NCI-H128 (cell line): ENCODE results near the gene PPM1E.
"Not testable (repeated sequence)": the region's sequence is repeated elsewhere in the genome, so short reads cannot be mapped to it uniquely, and the experiment has no call there.

ENCODE experiments used
- DNase-seq: peaks from one replicate; lab custom pipeline; 2025; ENCODE audit not compliant: unreplicated experiment; lab: John Stamatoyannopoulos, UW

PPM1E gene

DNA sequence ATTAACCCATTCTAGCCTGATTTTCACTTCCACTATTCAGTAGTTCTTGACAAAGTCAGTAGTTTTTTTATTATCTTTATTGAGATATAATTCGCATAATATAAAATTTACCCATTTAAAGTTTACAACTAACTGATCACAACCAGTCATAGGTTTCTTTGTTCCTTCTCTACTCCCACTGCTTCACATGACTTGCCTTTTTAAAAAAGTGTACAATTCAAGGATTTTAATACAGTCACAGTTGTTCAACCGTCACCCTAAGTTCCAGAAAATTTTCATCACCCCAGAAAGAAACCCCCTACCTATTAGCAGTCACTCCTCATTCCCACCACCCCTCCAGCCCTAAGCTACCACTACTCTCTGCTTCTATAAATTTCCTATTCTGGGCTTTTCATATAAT is 188.5 kb downstream of the PPM1E start:
- no peak for DNase-seq

DNA sequence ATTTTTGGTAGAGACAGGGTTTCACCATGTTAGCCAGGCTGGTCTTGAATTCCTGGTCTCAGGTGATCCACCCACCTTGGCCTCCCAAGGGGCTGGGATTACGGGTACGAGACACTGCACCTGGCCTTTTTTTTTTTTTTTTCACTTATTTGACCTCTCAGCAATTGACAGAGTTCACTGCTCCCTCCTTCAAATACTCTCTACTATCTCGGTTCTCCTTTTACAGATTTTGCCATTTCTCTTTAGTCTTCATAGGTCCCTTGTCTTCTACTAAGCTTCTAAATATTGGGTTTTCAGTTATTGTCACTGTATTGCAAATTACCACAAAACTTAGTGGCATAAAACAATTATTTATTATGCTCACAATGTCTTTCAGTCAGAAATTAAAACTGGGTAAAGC is 191.8 kb downstream of the PPM1E start:
- no peak for DNase-seq

DNA sequence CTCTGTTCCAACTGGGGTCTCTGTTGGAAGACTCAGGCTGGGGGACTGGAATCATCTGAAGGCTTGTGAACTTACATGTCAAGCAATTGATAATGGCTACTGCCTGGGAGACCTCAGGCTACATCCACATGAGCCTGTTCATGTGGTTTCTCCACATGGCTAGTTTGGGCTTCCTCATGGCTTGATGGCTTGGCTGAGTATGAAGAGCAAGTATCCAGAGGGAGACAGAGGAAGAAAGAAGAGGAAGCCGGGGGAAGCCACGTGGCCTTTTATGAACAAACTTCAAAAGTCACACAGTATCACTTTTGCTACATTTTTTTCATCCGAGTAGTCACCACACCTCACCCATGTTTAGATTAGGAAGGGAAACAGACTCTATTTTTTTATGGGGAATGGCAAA is 192.2 kb downstream of the PPM1E start:
- no peak for DNase-seq

DNA sequence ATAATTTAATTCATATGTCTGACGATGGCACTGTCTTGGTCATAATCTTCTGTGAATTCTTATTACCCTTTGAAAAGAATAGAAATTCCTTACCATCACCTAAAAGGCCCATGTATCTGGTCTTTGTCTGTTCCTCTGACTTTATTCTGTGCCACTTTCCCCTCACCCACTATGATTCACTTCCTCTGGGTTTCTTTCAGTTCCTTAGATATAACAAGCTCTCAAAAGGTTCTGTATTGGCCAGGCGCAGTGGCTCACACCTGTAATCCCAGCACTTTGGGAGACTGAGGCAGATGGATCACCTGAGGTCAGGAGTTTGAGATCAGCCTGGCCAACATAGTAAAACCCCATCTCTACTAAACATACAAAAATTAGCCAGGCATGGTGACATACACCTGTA is 198.7 kb downstream of the PPM1E start:
- not testable (repeated sequence) for DNase-seq

DNA sequence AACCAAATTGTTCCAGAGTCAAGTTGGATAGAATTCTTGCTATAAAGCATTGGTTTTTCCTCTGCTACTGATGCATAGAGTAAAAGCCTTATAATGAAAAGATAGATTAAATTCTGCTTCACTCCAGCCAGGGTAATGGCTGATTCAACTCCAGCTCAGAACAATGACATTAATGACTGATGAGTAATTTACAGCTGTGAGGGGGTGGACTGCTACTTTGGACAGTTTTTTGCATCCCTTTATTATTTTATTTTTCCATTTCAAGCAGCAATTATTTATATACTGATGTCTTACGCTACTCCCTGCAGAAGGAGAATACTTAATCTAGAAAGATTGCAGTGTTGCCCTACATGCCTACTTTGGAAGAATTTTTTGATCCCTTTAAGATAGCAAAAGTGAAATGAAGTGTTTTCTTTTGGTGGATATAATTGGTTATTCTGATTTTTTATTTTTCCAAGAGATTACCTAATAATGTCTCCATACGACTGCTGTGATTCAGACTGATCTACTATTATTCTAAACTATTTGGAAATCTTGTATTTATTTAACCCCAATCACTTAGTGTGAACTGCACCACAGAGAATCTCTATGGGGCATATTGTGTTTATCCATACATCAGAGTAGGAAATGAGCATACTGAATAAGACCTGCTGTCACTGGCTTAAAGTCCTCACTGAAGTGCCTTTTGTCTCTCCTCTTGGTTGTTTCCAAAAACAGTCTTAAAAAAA is 201.5 kb downstream of the PPM1E start:
- DNase-seq, result no peak

DNA sequence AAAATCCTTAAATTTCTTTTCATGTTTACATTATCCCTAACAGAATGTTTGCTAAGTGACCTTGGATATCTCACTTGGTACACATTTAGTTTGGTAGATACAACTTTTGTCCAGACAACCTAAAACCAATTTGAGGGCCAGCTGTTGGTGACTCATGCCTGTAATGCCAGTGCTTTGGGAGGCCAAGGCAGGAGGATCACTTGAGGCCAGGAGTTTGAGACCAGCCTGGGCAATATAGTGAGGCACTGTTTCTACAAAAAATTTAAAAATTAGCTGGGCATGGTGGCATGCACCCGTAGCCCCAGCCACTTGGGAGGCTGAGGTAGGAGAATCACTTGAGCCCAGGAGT is 202.0 kb downstream of the PPM1E start:
- not testable (repeated sequence) for DNase-seq

DNA sequence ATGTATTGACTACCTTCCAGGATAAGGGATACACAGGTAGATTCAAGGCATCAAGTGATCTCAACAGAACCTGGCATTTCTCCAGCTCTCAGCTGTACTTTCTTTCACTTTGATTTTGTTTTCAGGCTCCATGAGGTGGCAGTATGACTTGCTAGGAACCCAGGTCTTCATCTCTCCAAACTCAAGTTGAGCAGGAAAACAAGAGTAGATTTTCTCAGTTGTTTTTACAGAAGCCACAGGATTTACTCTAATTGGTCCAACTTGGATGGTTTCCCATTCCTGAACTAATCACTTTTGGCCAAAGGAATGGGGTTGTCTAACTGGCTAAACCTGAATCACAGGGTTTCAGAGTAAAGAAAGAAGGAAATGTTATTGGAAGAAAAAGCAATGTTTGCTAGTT is 204.4 kb downstream of the PPM1E start:
- no peak for DNase-seq

DNA sequence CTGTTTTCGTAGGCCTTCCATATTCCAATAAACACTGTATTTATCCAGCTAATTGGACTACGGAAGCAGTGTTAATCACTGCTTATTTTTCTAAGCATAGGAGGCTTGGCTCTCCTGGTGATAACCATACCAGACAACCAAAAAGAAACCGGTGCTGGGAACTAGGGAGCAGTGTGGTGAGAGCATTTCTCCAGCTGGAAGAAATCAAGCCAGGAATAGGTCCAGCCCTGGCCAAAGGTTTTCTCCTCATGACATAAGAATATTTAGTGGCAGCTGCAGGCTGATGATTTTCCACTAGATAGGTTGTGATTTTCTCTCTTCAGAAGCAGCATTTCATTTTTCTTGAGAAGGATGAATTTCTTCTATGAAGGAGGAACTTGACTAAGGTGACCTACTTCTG is 209.6 kb downstream of the PPM1E start:
- no peak for DNase-seq

DNA sequence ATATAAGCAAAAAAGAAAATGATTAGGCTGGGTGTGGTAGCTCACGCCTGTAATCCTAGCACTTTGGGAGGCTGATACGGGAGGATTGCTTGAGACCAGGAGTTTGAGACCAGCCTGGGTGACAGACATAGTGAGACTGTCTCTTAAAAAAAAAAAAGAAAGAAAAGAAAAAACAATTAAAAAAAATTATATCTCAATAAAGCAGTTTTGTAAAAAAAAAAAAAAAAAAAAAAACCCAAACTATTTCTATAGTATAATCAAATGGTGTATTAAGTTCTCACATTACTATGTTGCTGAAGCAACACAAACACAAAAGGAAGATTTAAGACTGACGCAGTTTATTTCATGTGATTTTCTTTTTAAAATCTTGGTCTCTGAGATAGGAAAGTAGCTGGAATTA is 210.6 kb downstream of the PPM1E start:
- no peak for DNase-seq

DNA sequence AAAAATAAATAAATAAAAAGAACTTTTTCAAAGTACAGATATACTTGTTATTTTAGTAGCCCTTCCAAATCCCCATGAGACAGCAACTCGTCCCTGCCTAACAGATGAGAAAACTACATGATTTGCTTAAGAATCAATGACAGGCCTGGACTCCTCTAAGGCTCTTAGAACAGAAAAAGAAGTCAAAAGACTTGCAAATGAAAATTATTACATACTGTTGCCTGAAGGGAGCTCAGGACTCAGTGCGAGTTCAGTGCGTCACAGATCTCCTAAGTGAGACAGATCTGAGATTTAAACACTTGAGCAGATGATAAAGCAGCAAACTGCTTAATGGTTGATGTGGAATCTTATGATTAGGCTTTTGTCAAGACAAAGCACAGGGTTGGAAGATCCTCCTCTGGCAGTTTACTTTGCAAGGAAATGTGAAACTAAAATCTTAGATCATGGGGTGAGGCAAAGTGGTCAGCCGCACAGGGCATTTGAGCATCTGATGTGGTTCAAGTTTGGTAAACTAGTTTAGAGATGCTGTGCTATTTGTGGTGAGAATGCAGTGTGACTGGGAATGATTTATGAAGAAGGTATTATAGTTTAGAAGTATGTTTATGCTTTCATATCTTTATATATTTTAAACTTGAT is 212.9 kb downstream of the PPM1E start:
- DNase-seq, result no peak

DNA sequence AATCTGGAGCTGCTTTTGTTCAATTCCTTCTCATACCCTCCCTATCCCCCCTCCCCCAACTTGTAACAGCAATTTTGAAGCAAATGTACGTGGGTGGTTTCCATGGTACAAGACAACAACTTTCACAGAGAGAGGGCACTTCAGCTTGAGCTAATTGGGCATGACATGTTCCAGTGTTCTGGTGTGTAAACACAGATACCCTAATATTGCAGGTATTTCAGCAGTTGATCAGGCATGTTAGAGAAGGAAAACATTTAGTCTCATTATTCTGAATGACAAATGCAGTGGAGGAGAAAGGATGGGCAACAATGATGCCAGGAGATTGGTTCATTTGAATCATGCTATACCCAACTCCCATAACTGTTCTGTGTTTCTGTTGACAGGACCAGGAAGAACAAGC is 213.5 kb downstream of the PPM1E start:
- DNase-seq, result peak; percentile 19

DNA sequence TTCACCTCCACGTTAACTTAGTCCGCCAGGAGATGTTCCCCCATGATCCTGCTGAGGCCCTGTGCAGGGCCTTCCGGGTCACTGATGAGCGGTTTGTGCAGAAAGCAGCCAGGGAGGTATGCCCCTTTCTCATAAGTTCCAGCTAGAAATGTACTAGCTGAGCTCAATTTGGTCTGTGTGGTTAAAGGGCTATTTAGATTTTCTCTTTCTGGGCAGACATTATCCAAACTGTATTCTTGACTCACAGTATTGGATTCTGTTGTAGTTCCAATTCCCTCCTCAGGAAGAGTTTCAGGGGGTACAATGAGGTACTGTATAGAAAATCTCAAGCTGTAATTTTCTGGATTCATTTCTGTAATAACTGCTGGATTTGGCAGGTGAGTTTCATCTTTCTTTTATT is 214.0 kb downstream of the PPM1E start:
- no peak for DNase-seq

DNA sequence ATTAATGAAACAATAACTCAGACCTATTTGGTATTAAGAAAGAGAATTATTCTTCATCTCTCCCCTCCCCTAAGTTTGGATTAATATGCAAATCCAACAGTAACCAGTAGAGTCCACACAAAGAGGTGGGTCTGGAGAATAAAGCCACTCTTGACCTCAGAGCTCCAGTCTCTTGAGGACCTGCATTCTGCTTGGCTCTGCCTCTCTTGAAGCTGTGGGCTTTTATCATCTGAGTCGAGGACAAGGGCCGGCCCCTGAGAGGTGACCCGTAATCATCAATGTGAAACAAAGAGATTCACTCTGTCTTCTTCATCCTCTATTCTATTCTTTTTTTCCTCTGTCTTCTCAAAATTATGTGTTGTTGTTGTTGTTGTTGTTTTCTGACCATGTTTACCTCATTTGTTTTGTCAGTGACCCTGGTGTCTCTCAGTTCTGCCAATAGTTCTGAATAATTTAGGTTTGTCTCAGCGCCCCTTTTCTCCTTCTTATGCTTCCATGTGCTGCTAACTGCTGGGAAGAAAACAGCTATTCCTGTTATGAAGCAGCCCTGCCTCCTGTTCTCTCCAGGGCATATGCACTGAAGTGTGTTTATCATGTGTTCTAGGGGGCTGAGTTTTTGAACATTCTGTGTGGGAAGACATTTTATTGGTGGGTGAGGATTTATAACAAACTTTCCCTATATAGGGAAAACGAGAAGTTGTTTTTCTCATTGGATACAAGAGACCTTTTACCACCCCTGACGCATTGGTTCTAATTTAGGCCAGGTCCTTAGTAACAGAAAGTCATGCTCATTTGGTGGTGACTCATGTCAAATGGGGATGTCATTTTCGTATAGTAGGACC is 215.2 kb downstream of the PPM1E start:
- DNase-seq, result no peak

DNA sequence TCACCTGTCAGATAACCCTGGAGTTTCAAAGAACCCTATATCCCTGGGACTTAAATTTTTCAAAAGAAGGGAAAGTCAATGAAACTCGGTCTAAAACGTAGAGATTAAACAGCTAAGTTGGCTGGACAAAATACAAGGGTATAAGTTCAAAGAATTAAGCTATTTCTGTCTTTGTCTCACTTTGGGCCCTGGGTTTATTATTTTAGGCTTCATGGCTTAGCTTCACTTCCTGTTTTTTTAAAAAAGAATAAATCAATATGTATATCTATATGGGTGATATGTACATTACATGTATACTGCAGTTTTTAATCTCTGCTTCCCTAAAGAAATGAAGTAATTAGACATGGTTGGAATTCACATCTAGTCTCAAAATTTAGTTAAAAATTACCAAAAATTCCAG is 218.7 kb downstream of the PPM1E start:
- DNase-seq, result no peak

DNA sequence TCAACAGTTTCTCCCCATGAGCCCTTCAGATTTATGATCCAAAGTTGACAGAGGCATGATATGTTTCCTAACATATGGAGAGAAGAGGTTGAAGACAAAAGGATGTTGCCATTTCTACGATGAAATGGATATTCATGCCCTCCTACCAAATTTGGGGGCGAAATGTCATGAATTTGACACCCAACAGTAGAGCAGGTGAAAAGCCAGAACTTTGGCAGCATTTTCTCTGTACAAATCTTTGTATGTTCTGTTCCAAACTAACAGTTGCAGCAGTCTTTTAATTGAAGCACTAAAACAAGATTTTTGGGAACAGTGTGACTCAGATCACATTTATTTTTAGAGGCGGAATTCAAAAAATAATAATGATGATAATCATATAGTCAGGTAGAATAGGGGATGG is 220.9 kb downstream of the PPM1E start:
- no peak for DNase-seq

DNA sequence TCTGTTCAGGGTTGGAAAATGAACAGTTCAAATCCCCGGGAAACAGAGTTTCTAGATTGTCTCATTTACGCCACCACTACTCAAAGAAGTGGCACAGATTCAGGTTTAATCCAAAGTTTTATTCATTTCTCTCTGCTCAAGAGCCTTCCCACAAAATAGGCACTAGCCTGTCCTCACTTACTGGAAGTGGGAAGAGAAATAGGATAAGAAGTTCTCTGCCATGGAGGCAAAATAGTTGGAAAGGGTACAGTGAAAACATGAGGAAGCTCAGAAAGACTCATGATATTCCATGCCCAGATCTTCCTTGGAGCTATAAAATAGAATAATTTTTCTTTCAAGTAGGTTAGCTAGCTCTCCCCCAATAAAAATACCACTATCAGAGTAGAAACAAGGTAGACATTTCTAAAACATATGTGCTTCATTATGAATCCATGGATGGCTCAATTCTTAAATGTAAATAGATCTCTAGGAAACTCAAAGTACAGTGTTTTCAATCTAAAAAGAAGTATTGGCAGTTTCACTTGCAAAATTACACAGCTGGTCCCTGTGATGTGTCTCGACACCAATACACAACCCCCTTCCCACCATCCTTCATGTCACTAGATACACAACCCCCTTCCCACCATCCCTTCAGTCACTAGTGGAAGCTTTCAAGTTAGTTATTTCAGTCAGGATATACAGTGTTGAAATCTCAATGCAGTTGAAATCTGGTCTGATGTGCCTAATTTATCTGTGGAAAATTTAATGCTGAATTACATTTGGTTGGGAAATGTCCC is 225.2 kb downstream of the PPM1E start:
- no peak for DNase-seq

DNA sequence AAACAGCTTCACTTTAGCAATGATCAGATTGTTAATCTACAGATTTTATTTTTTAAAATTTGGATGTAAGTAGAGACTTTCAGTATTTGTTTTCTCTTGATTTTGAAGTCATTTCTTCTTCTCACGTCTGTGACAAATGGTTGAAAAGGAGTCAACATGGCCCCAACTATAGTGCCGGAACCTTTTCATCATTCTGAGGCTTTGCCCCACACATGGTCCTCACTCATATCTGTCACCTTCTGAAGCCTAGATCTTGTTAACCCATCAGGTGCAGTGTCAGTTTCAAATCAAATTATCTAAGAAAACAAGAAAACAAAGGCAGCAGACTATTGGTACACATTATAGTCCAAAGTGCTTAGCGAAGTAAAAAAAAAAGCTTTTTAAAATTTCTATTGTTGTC is 227.0 kb downstream of the PPM1E start:
- no peak for DNase-seq

DNA sequence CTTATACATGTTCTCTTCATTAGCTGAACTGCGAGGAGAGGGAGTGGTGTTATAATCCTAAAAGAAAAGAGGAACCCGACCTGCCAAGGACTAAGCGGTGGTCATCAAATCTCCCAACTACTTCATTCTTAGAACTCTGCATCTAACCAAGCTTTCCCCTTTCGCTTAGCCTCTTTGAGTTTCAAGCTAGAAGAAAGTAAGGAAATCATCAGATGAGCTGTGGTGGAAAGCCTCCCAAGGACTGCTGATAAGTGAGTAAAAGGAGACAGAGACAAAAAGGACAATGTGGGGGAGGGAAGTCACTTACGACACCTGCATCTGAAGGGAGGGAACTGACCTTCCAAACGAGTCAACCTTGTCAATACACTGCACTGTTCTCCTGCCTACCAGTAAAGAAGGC is 229.7 kb downstream of the PPM1E start:
- DNase-seq, result no peak

DNA sequence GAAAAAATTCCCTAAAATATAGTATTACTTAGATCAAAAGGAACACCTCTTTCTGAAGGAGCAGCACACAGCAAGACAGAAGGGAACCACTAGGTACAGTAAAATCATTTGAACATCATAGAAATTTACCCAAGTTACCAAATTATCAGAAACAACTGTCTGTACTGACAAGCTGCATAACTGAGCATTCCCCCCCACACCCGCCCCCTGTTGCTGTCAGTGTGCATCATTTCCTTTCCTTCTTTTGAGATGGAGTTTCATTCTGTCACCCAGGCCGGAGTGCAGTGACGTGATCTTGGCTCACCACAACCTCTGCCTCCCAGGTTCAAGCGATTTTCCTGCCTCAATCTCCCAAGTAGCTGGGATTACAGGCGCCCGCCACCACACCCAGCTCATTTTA is 230.3 kb downstream of the PPM1E start:
- DNase-seq, result no peak

DNA sequence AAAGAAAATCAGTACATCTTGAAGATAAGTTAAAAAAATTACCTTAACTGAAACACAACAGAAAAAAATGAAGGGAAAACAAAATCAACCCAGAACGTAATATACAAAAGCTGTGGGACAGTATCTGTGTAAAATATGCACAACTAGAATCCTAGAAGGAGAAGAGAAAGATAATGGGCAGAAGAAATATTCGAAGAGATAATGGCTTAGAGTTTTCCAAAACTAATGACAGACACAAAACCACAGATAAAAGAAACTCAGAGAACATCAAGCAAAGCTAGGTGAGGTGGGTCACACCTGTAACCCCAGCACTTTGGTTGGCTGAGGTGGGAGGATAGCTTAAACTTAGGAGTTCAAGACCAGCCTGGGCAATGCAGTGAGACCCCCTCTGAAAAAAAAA is 234.0 kb downstream of the PPM1E start:
- no peak for DNase-seq

DNA sequence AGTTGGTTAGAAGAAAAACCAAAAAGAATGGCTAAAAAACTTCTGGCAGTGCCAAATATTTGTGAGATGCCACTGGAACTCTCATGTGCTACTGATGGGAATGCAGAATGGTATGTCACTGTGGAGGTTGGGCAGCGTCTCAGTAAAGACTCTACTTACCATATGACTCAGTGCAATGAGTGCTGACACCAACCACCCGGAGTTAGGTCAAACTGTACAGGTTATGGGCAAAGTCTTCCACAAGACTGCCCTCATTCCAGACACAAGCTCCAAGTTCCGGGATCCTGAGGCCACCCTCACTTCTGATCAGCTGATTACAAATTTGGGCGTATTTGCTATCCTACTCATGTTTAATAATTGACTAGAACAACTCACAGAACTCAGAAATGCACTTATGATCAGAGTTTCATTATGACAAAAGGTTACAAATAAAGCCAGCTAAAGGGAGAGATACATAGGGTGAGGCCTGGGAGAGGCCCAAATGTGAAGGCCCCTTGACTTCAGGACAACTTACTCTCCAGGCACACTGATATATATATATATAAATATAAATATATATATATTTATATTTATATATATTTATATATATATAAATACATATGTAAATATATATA is 236.2 kb downstream of the PPM1E start:
- no peak for DNase-seq
